Measurements from ENCODE around the gene CELF5. TPM values are rescaled to one million over a fixed set of nuclear protein-coding genes. Genes with fewer than 3 reads are reported as not detected.

Gene CELF5
- total RNA-seq, 1 experiment from 2014 or later, result 2.5 TPM

GRCh38 chr19:3262362-3262761 is 37.9 kb downstream of the CELF5 start:
- H3K27me3 ChIP-seq (ENCODE audit: insufficient read depth, low read length), result no peaks in the 10 kb centered on the region
- no TSS peak for BruUV-seq (replicated peaks)
- no peaks in the 10 kb centered on the region for H3K79me2 ChIP-seq (ENCODE audit: insufficient read depth, low read length)
- no peak overlapping the region for H3K9ac ChIP-seq (ENCODE audit: low read length)
- H4K20me1 ChIP-seq (ENCODE audit: insufficient read depth), result no peaks in the 10 kb centered on the region
- no peak overlapping the region for H2AFZ ChIP-seq (ENCODE audit: low read depth, low read length, poor library complexity, severe bottlenecking)
- ChIA-PET RAD21 (ENCODE audit: low non-redundant PET in 1 of 2, low total read pairs in 2 of 2, uncharacterized antibody in 2 of 2, unreplicated experiment in 2 of 2) (no interaction called here), CTCF (interaction anchor here (0.9 to 1.5 kb wide), 2 partner anchors 14 kb away, joined by 4 to 5 read pairs; no protein-coding TSS in a partner anchor), POLR2A (no interaction called here)
- H3K27ac ChIP-seq (ENCODE audit: low read depth, low read length), result no peak overlapping the region
- DNase-seq (ENCODE audit: low read depth, low spot score), result no peak
- TF ChIP-seq ATF3 (IDR thresholded peaks at IDR 0.05), result no peak
- TF ChIP-seq, protein P1, sequence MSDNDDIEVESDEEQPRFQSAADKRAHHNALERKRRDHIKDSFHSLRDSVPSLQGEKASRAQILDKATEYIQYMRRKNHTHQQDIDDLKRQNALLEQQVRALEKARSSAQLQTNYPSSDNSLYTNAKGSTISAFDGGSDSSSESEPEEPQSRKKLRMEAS (IDR thresholded peaks at IDR 0.05), result no peak
- TF ChIP-seq POLR2AphosphoS5 (IDR thresholded peaks at IDR 0.05; ENCODE audit: low read depth, low read length), result no peak
- no peak for TF ChIP-seq EZH2 (IDR thresholded peaks at IDR 0.05)
- no peak for TF ChIP-seq CEBPB (IDR thresholded peaks at IDR 0.05; ENCODE audit: low read depth)
- no peak for TF ChIP-seq SP1 (IDR thresholded peaks at IDR 0.05; ENCODE audit: low read depth)
- no peak for TF ChIP-seq CTCF (IDR thresholded peaks at IDR 0.05 in 2 of 3, conservative IDR thresholded peaks at IDR 0.05 in 1 of 3; ENCODE audit: borderline replicate concordance in 1 of 3, insufficient read depth in 1 of 3, low read depth in 2 of 3, low read length in 2 of 3)
- no peak for TF ChIP-seq YY1 (IDR thresholded peaks at IDR 0.05; ENCODE audit: extremely low read depth, insufficient replicate concordance, low read depth, low read length)
- TF ChIP-seq FOSL1 (IDR thresholded peaks at IDR 0.05; ENCODE audit: low read depth), result no peak
- TF ChIP-seq SRF (IDR thresholded peaks at IDR 0.05; ENCODE audit: low read depth), result no peak
- TF ChIP-seq TCF7L2 (IDR thresholded peaks at IDR 0.05; ENCODE audit: borderline replicate concordance, extremely low read depth, insufficient read depth, insufficient read length), result no peak
- TF ChIP-seq, protein P2, sequence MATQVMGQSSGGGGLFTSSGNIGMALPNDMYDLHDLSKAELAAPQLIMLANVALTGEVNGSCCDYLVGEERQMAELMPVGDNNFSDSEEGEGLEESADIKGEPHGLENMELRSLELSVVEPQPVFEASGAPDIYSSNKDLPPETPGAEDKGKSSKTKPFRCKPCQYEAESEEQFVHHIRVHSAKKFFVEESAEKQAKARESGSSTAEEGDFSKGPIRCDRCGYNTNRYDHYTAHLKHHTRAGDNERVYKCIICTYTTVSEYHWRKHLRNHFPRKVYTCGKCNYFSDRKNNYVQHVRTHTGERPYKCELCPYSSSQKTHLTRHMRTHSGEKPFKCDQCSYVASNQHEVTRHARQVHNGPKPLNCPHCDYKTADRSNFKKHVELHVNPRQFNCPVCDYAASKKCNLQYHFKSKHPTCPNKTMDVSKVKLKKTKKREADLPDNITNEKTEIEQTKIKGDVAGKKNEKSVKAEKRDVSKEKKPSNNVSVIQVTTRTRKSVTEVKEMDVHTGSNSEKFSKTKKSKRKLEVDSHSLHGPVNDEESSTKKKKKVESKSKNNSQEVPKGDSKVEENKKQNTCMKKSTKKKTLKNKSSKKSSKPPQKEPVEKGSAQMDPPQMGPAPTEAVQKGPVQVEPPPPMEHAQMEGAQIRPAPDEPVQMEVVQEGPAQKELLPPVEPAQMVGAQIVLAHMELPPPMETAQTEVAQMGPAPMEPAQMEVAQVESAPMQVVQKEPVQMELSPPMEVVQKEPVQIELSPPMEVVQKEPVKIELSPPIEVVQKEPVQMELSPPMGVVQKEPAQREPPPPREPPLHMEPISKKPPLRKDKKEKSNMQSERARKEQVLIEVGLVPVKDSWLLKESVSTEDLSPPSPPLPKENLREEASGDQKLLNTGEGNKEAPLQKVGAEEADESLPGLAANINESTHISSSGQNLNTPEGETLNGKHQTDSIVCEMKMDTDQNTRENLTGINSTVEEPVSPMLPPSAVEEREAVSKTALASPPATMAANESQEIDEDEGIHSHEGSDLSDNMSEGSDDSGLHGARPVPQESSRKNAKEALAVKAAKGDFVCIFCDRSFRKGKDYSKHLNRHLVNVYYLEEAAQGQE (IDR thresholded peaks at IDR 0.05; ENCODE audit: low read depth), result no peak
- no peak for TF ChIP-seq ZFX (IDR thresholded peaks at IDR 0.05)
- no peak for TF ChIP-seq SIN3A (IDR thresholded peaks at IDR 0.05; ENCODE audit: low read depth)
- TF ChIP-seq ZBTB33 (IDR thresholded peaks at IDR 0.05; ENCODE audit: extremely low read depth, insufficient replicate concordance, low read length), result no peak
- no peak for TF ChIP-seq JUND (IDR thresholded peaks at IDR 0.05)
- no peak for TF ChIP-seq POLR2A (IDR thresholded peaks at IDR 0.05; ENCODE audit: borderline replicate concordance, extremely low read depth, insufficient read depth, insufficient read length)
- no peak for TF ChIP-seq EZH2phosphoT487 (IDR thresholded peaks at IDR 0.05; ENCODE audit: borderline replicate concordance)
- no peak overlapping the region for H3K4me3 ChIP-seq (replicated peaks in 1 of 2; ENCODE audit: low read depth in 1 of 2, low read length in 2 of 2)
- no peaks in the 10 kb centered on the region for H3K36me3 ChIP-seq (ENCODE audit: control insufficient read depth in 1 of 2, insufficient read depth in 2 of 2, low read length in 2 of 2)
- no peaks in the 10 kb centered on the region for H3K9me2 ChIP-seq (ENCODE audit: insufficient read depth)
- no peak for ATAC-seq
- no peaks in the 10 kb centered on the region for H3K9me3 ChIP-seq (ENCODE audit: control insufficient read depth in 1 of 2, insufficient read depth in 1 of 2, low read depth in 1 of 2, low read length in 2 of 2)
- intact Hi-C loops (cut with micrococcal nuclease), result no loop called here
- no peaks in the 10 kb centered on the region for H3K4me1 ChIP-seq (ENCODE audit: control insufficient read depth in 1 of 2, insufficient read depth in 2 of 2, low read length in 2 of 2)
- no peak overlapping the region for H3K4me2 ChIP-seq (ENCODE audit: low read length)

Data from HCT116 (cell line).